ENCODE data around the gene TAS2R60.

- peak; percentile 64 to 67 (median 67) for TF ChIP-seq CTCF (optimal IDR thresholded peaks at IDR 0.05 in 1 of 3, IDR thresholded peaks at IDR 0.05 in 1 of 3, conservative IDR thresholded peaks at IDR 0.05 in 1 of 3; ENCODE audit: extremely low read depth in 1 of 3, insufficient read depth in 2 of 3, low read length in 3 of 3)
- no peak for TF ChIP-seq EZH2 (IDR thresholded peaks at IDR 0.05; ENCODE audit: low read length)
These were observed 34.3 kb upstream of the TAS2R60 start, which contains the start of gene EPHA1 for GRCh38 chr7:143408686-143409561.

Measured in keratinocyte (primary cell).